ENCODE data around the gene ASB1.

GRCh38 chr2:238420442-238420841 is 6.3 kb upstream of the ASB1 start:
- no peak for TF ChIP-seq POLR2A (IDR thresholded peaks at IDR 0.05)
- no peak for TF ChIP-seq CTCF (IDR thresholded peaks at IDR 0.05)

Measured in esophagus squamous epithelium (tissue), 4 donors.